ENCODE results near the gene PTBP1. TPM values are rescaled to one million over a fixed set of nuclear protein-coding genes. Genes with fewer than 3 reads are reported as not detected.

The PTBP1 gene
- total RNA-seq, 1 donor from 2014 or later = 614 TPM

DNA sequence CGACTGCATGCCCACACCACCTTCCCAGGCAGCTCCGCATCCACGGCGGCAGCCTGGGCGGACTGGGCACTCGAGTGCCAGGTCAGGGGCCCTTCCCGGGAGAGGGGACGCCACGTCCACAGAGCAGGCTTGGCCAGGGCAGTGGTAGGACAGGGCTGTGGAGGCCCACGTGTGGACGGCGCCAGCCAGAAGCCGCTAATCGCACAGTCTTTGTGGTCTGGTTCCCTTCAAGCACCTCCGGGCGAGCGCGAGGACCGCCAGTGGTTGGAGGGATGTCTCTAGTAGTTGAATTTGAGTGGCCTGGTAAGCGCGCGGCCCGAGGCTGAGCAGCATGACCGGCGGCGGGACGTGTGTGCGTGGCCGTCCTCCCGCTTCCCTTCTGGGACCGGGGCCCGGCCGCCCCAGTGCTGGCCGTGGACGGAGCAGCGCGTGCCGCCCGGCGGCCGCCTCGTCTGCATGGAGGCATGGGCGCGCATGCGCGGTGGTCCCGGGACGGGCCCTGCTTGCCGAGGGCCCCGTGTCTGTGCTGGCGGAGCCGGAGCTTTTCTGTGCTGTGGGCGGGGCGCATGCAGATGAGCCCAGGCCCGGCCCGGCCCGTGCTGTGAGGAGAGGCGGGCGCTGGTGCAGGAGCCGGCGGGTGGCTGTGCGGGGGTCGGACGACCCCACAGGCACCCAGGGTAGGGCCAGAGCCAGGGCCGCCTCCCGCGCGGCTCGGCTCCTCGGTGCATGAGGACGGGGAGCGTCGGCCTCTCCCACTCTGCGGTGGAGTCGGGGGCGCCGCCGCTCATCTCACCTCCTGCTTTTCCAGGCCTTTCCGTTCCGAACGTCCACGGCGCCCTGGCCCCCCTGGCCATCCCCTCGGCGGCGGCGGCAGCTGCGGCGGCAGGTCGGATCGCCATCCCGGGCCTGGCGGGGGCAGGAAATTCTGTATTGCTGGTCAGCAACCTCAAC, 8.6 kb downstream of the PTBP1 start:
- TF ChIP-seq, protein P1, sequence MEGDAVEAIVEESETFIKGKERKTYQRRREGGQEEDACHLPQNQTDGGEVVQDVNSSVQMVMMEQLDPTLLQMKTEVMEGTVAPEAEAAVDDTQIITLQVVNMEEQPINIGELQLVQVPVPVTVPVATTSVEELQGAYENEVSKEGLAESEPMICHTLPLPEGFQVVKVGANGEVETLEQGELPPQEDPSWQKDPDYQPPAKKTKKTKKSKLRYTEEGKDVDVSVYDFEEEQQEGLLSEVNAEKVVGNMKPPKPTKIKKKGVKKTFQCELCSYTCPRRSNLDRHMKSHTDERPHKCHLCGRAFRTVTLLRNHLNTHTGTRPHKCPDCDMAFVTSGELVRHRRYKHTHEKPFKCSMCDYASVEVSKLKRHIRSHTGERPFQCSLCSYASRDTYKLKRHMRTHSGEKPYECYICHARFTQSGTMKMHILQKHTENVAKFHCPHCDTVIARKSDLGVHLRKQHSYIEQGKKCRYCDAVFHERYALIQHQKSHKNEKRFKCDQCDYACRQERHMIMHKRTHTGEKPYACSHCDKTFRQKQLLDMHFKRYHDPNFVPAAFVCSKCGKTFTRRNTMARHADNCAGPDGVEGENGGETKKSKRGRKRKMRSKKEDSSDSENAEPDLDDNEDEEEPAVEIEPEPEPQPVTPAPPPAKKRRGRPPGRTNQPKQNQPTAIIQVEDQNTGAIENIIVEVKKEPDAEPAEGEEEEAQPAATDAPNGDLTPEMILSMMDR (IDR thresholded peaks at IDR 0.05; ENCODE audit: unreplicated experiment) = no peak
- H3K36me3 Mint-ChIP-seq (ENCODE audit: low read depth, unreplicated experiment) = peaks cover 33% of the 10 kb centered on the region
- no peak overlapping the region for H3K27ac Mint-ChIP-seq (ENCODE audit: unreplicated experiment)
- no peaks in the 10 kb centered on the region for H3K9me3 Mint-ChIP-seq (ENCODE audit: unreplicated experiment)
- DNase-seq (ENCODE audit: low spot score) = no peak
- no peak overlapping the region for H3K4me3 Mint-ChIP-seq (ENCODE audit: unreplicated experiment)
- peaks cover 39% of the 10 kb centered on the region for H3K27me3 Mint-ChIP-seq (ENCODE audit: unreplicated experiment)
- H3K4me1 Mint-ChIP-seq (ENCODE audit: unreplicated experiment) = peaks cover 23% of the 10 kb centered on the region

DNA sequence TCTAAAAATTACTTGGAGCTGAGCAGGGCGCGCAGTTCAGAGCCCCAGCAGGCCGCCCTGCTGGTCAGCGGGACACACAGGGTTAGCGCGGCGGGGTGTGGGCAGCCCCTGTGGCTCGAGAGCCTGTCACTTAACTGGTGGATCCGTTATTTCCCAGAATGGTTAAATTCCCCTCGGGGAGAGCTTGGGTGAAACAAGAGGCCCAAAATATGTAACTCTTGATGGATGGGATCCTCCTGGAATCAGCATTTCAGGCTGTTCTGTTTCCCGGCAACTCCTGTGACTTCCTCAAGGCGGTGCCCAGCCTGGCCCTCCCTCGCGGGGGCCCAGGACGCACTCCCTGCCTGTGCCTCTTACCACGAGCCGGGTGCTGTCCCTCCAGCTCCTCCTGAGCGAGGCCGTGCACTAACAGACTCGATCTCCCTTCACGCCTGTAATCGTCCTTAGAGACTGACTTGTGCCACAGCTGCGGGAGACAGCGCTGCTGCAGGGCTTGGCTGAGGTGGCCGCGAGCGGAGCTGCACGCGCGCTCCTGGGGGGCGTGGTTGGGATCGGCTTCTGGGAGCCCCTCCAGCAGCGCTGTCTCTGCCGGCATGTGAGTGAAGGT, 9.7 kb downstream of the PTBP1 start:
- DNase-seq (ENCODE audit: low spot score) = no peak
- Mint-ChIP-seq H3K9me3 (ENCODE audit: unreplicated experiment) (no peaks in the 10 kb centered on the region), H3K4me1 (ENCODE audit: unreplicated experiment) (peaks cover 17% of the 10 kb centered on the region), H3K27ac (ENCODE audit: unreplicated experiment) (peak overlapping the region; percentile 68), H3K4me3 (ENCODE audit: unreplicated experiment) (peak overlapping the region; percentile 82), H3K27me3 (ENCODE audit: unreplicated experiment) (peaks cover 38% of the 10 kb centered on the region), H3K36me3 (ENCODE audit: low read depth, unreplicated experiment) (peaks cover 33% of the 10 kb centered on the region)
- TF ChIP-seq, protein P1 (IDR thresholded peaks at IDR 0.05; ENCODE audit: unreplicated experiment) = no peak

GRCh38 chr19:807627-808422, 10.6 kb downstream of the PTBP1 start:
- Mint-ChIP-seq H3K9me3 (ENCODE audit: unreplicated experiment) (no peaks in the 10 kb centered on the region), H3K27me3 (ENCODE audit: unreplicated experiment) (peaks cover 31% of the 10 kb centered on the region), H3K4me1 (ENCODE audit: unreplicated experiment) (peaks cover 9% of the 10 kb centered on the region), H3K36me3 (ENCODE audit: low read depth, unreplicated experiment) (peaks cover 28% of the 10 kb centered on the region), H3K4me3 (ENCODE audit: unreplicated experiment) (peak overlapping the region; percentile 82), H3K27ac (ENCODE audit: unreplicated experiment) (peak overlapping the region; percentile 68)
- TF ChIP-seq, protein P1 (IDR thresholded peaks at IDR 0.05; ENCODE audit: unreplicated experiment) = no peak
- DNase-seq (ENCODE audit: low spot score) = no peak

DNA sequence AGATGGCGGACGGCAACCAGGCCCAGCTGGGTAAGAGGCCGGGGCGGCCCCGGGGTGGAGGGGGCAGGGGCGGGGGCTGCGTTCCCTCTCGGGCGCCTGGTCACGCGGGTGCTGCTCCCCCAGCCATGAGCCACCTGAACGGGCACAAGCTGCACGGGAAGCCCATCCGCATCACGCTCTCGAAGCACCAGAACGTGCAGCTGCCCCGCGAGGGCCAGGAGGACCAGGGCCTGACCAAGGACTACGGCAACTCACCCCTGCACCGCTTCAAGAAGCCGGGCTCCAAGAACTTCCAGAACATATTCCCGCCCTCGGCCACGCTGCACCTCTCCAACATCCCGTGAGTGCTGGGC, 11.1 kb downstream of the PTBP1 start:
- no peak overlapping the region for H3K4me3 Mint-ChIP-seq (ENCODE audit: unreplicated experiment)
- TF ChIP-seq, protein P1 (IDR thresholded peaks at IDR 0.05; ENCODE audit: unreplicated experiment) = no peak
- H3K27ac Mint-ChIP-seq (ENCODE audit: unreplicated experiment) = no peak overlapping the region
- DNase-seq (ENCODE audit: low spot score) = no peak
- peaks cover 8% of the 10 kb centered on the region for H3K4me1 Mint-ChIP-seq (ENCODE audit: unreplicated experiment)
- peaks cover 28% of the 10 kb centered on the region for H3K36me3 Mint-ChIP-seq (ENCODE audit: low read depth, unreplicated experiment)
- peaks cover 25% of the 10 kb centered on the region for H3K27me3 Mint-ChIP-seq (ENCODE audit: unreplicated experiment)
- H3K9me3 Mint-ChIP-seq (ENCODE audit: unreplicated experiment) = no peaks in the 10 kb centered on the region

Data from endothelial cell (in vitro differentiated cells).